OCI-LY3 (cell line): Measurements from ENCODE around the gene MAPK8.

Experiments
- H2AFZ ChIP-seq: fragments of 200-600, 300-600 bp; shearing (Covaris generic); 2 replicates; pipeline ENCODE4 v1.6.0; 2014; ENCODE audit warnings: antibody characterized with exemption, low read depth, low read length
- H3K27ac ChIP-seq: fragments of 200-600, 300-600 bp; sonication (generic); 2 replicates; pipeline ENCODE4 v1.5.1; 2014; ENCODE audit warnings: mild to moderate bottlenecking, low read length, moderate library complexity, mixed read lengths
- H3K27me3 ChIP-seq: fragments of 200-600, 300-600 bp; sonication (generic); 2 replicates; pipeline ENCODE4 v1.6.1; 2014; ENCODE audit warnings: low read depth, low read length, mixed read lengths
- H3K36me3 ChIP-seq: fragments of 200-600, 300-600 bp; sonication (generic); replicated peaks from 2 replicates; pipeline ENCODE3; 2014; ENCODE audit warnings: low read depth, low read length, mixed read lengths
- H3K4me1 ChIP-seq: fragments of 300-600, 200-600 bp; sonication (generic); 2 replicates; pipeline ENCODE4 v1.6.1; 2014; ENCODE audit warnings: low read length, mixed read lengths
- H3K4me2 ChIP-seq: fragments of 200-600, 300-600 bp; sonication (generic); 2 replicates; pipeline ENCODE4 v1.6.1; 2014; ENCODE audit warnings: low read length, mixed read lengths
- H3K4me3 ChIP-seq: fragments of 300-600, 200-600 bp; sonication (generic); 2 replicates; pipeline ENCODE4 v1.5.1; 2014; ENCODE audit warnings: antibody characterized with exemption, mild to moderate bottlenecking, low read length, moderate library complexity
- H3K79me2 ChIP-seq: fragments of 300-600, 200-600 bp; shearing (Covaris generic); 2 replicates; pipeline ENCODE4 v1.6.1; 2014; ENCODE audit warnings: mild to moderate bottlenecking, low read length, mixed read lengths
- H3K9ac ChIP-seq: fragments of 300-600, 200-600 bp; shearing (Covaris generic); 2 replicates; pipeline ENCODE4 v1.6.0; 2014; ENCODE audit warnings: mild to moderate bottlenecking, low read length, moderate library complexity
- H3K9me3 ChIP-seq: fragments of 200-600, 300-600 bp; shearing (Covaris generic); 2 replicates; pipeline ENCODE4 v1.6.1; 2014; ENCODE audit warnings: low read length, mixed read lengths; ENCODE audit not compliant: insufficient read depth
- H4K20me1 ChIP-seq: fragments of 200-600, 300-600 bp; sonication (generic); 2 replicates; pipeline ENCODE4 v1.6.1; 2016; ENCODE audit warnings: low read length, mixed read lengths; ENCODE audit not compliant: insufficient read depth
- CTCF ChIP-seq: fragments of 200-600, 300-600 bp; sonication (generic); IDR thresholded peaks from 2 replicates; pipeline ENCODE4 v1.5.1; 2014; ENCODE audit warnings: antibody characterized with exemption, low read length, low read depth
- EZH2phosphoT487 ChIP-seq: fragments of 200-600 bp; shearing (Covaris generic); IDR thresholded peaks from 2 replicates; pipeline ENCODE4 v1.6.1; 2018; ENCODE audit warnings: antibody characterized with exemption, mixed run types, low read depth

The MAPK8 gene

DNA sequence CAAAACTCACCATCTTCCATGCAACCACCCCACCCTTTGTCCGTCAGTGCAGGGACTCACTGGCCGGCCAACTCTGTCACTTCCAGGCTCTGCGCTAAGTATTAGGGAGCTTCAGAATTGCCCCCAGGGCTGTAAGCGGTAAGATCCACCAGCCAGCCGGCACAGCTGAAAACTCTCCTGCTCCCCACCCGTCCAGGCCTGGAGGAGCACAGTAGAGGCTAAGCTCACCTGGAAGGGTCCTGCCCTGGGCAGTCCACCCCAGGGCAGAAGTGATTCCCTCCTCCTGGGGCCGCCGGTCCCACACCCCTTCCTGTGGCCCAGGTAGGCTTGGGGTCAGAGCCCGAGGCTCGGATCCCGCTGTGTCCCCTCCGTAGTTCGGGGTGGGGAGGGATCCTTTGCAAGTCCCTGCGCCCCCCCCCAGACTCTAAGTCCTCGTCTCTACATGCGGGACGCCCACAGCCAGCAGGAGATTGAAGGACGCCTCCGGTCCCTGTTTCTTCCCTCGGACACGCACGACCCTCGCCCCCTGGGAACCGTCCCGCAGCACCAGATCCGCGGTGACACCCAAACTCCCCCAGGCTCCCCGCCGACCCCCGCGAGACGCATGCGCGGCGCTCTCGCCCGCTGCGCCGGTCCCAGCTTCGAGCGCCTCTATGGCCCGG lies 159.5 kb downstream of the MAPK8 start:
- H3K9me3 ChIP-seq: no peaks in the 10 kb centered on the region
- TF ChIP-seq EZH2phosphoT487 (no peak), CTCF (no peak)
- H3K4me2 ChIP-seq: no peak overlapping the region
- H3K27me3 ChIP-seq: no peaks in the 10 kb centered on the region
- no peaks in the 10 kb centered on the region for H4K20me1 ChIP-seq
- no peak overlapping the region for H2AFZ ChIP-seq
- no peaks in the 10 kb centered on the region for H3K36me3 ChIP-seq
- no peak overlapping the region for H3K9ac ChIP-seq
- no peaks in the 10 kb centered on the region for H3K4me1 ChIP-seq
- no peak overlapping the region for H3K4me3 ChIP-seq
- no peaks in the 10 kb centered on the region for H3K79me2 ChIP-seq
- H3K27ac ChIP-seq: no peak overlapping the region

DNA sequence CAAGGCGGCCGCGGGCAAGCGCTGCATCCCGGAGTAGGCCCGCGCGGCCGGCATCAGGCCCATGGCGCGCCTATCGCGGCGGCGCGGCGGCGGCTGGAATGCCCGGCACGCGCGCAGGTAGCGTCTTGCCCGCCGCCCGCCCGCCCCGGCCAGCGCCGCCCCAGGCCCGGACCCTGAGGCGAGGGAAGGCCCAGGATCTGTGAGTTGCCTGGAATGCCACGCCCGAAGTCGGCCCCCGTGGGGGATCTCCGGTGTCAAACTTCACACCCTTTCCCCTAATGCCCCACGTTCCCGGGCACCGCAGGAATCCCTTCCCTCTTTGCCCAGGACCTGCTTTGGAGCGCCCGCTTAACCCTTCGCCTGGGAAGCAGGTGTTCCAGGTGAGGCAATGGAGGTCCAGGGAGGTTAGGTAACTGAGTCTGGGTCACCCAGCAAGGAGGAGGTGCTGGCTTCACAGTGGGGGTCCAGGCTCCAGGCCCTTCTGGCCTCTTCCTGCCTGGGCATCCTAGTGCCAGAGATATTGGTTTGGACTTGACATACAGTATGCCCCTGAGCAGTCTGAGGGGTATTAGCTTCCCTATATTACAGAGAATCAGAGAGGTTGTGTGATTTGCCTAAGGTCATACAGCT lies 160.2 kb downstream of the MAPK8 start:
- H3K27ac ChIP-seq: no peak overlapping the region
- H4K20me1 ChIP-seq: no peaks in the 10 kb centered on the region
- H3K27me3 ChIP-seq: no peaks in the 10 kb centered on the region
- no peaks in the 10 kb centered on the region for H3K4me1 ChIP-seq
- no peak overlapping the region for H2AFZ ChIP-seq
- H3K36me3 ChIP-seq: no peaks in the 10 kb centered on the region
- H3K4me3 ChIP-seq: no peak overlapping the region
- H3K4me2 ChIP-seq: no peak overlapping the region
- H3K9ac ChIP-seq: no peak overlapping the region
- no peaks in the 10 kb centered on the region for H3K9me3 ChIP-seq
- no peaks in the 10 kb centered on the region for H3K79me2 ChIP-seq
- TF ChIP-seq EZH2phosphoT487: no peak
- no peak for TF ChIP-seq CTCF

DNA sequence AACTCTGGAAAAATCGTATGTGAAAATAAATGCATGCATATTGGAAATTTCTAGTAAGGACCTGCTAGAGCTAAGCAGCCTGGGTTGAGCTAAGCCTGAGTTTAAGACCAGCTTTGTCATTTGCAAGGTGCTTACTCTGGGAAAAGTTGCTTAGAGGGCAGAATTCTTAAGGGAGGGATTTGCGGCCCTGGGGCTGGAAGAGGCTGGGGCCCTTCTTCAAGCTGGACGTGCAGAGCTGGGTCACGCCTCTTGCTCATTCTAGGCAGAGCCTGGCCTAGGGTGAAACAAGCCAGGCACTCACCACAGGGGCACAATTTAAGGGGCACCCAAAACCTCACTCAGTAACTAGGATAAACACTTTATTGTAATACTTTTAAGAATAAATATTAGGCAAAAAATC lies 161.2 kb downstream of the MAPK8 start:
- no peaks in the 10 kb centered on the region for H3K36me3 ChIP-seq
- no peak overlapping the region for H3K27ac ChIP-seq
- no peaks in the 10 kb centered on the region for H3K27me3 ChIP-seq
- H3K4me1 ChIP-seq: no peaks in the 10 kb centered on the region
- no peaks in the 10 kb centered on the region for H4K20me1 ChIP-seq
- H2AFZ ChIP-seq: no peak overlapping the region
- H3K4me2 ChIP-seq: no peak overlapping the region
- no peak overlapping the region for H3K4me3 ChIP-seq
- no peaks in the 10 kb centered on the region for H3K79me2 ChIP-seq
- no peak for TF ChIP-seq CTCF
- no peak for TF ChIP-seq EZH2phosphoT487
- H3K9ac ChIP-seq: no peak overlapping the region
- H3K9me3 ChIP-seq: no peaks in the 10 kb centered on the region

DNA sequence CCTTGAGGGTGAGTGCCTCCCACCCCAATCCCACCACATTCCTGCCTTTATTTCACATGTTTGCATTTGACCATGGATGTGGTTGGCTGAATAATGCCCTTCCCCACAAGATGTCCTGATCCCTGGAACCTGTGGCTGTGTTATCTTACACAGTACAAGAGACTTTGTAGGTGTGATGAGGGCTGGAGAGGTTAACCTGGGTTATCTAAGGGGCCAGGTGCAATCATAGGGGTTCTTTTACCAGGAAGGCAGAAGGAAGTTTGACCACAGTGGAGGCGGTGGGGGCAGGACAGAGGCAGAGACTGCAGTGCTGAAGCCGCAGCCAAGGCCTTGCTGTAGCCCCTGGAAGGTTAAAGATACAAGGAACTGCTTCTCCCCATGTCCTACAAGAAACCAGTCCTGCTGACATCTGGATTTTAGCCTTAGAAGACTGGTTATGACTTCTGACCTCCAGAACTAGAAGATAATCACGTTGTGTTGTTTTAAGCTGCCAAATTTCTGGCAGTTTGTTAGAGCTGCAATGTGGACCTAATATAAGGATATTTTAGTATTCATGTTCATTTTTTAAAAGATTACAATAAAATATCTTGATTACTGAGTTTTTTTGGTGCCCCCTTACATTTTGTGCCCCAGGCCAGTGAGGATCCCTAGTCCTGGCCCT lies 161.8 kb downstream of the MAPK8 start:
- Histone ChIP-seq H3K27ac (no peak overlapping the region), H3K9ac (no peak overlapping the region), H3K4me1 (no peaks in the 10 kb centered on the region), H3K4me2 (no peak overlapping the region), H3K79me2 (no peaks in the 10 kb centered on the region), H3K4me3 (no peak overlapping the region), H3K27me3 (no peaks in the 10 kb centered on the region), H4K20me1 (no peaks in the 10 kb centered on the region), H3K9me3 (no peaks in the 10 kb centered on the region), H2AFZ (no peak overlapping the region), H3K36me3 (no peaks in the 10 kb centered on the region)
- TF ChIP-seq EZH2phosphoT487 (no peak), CTCF (no peak)
